K562 (cell line): ENCODE data around the gene PNMA6F. TPM values are rescaled to one million over a fixed set of nuclear protein-coding genes. Genes with fewer than 3 reads are reported as not detected.
"Not testable (repeated sequence)": the region's sequence is repeated elsewhere in the genome, so short reads cannot be mapped to it uniquely, and the experiment has no call there.

ENCODE experiments used
- ATAC-seq: fragments of 200-7000 bp; cut with Tn5 transposase; 3 replicates; pipeline ENCODE4 v1.9.1; 2020; ENCODE audit warnings: moderate library complexity
- BruUV-seq: library from RNA; stranded (reverse); fragments of 400-500 nt; replicated peaks from 2 replicates; lab custom pipeline; 2021; lab: Mats Ljungman, UMichigan
- CTCF ChIA-PET: fragments of 300-600 bp; formaldehyde crosslinking; extraction: SDS; loops from one replicate; lab custom pipeline; 2021; ENCODE audit warnings: low intra/inter-chr PET ratio; lab: Yijun Ruan, JAX
- POLR2A ChIA-PET: fragments of 300-600, 350-650 bp; sonication (Branson Sonifier 250); formaldehyde crosslinking; extraction: SDS; loops from one replicate; lab custom pipeline; 2021; ENCODE audit warnings: antibody characterized with exemption, inconsistent platforms; lab: Yijun Ruan, JAX
- DNase-seq, 4 experiments: peaks; one replicate each; pipeline versions ENCODE4 v3.0.0 to v3.0.0-alpha.2; 2011 to 2018; ENCODE audit warnings: low spot score in 3 of 4, mixed read lengths in 3 of 4; ENCODE audit errors: extremely low read depth in 1 of 4
- FAIRE-seq: peaks from 2 replicates; lab custom pipeline; 2011; peaks lifted over from hg19 to GRCh38; lab: Jason Lieb, UNC
- H2AFZ ChIP-seq: 2 replicates; pipeline ENCODE4 v1.6.0; 2011; ENCODE audit warnings: low read depth, low read length, control low read depth, inconsistent platforms
- H3K27ac ChIP-seq: fragments of 200-600 bp; 3 replicates; pipeline ENCODE4 v1.8.0; 2011; ENCODE audit warnings: low read depth, mild to moderate bottlenecking, control low read depth, inconsistent platforms, low read length, moderate library complexity, mixed read lengths; ENCODE audit errors: extremely low read depth
- H3K27me3 ChIP-seq, 2 experiments: fragments of 300-600 bp in 1 of 2; 2 replicates in 1 of 2; 3 replicates in 1 of 2; pipeline versions ENCODE4 v1.6.0 to v1.8.0; 2011; ENCODE audit warnings: inconsistent platforms in 2 of 2, low read length in 2 of 2, mild to moderate bottlenecking in 1 of 2, mixed read lengths in 1 of 2, moderate library complexity in 1 of 2; ENCODE audit not compliant: control insufficient read depth in 2 of 2, insufficient read depth in 2 of 2
- H3K36me3 ChIP-seq: fragments of 300-600 bp; 3 replicates; pipeline ENCODE4 v1.8.0; 2011; ENCODE audit warnings: mild to moderate bottlenecking, low read length, inconsistent platforms; ENCODE audit not compliant: control insufficient read depth, insufficient read depth
- H3K4me1 ChIP-seq, 2 experiments: fragments of 200-600 bp in 1 of 2; replicated peaks in 1 of 2; 2 replicates in 1 of 2; 3 replicates in 1 of 2; pipeline versions ENCODE4 v1.5.1 to v1.8.0; 2011; ENCODE audit warnings: inconsistent platforms in 2 of 2, low read length in 2 of 2, mild to moderate bottlenecking in 1 of 2, mixed read lengths in 1 of 2, moderate library complexity in 1 of 2; ENCODE audit not compliant: control insufficient read depth in 2 of 2, insufficient read depth in 2 of 2
- H3K4me2 ChIP-seq: 2 replicates; pipeline ENCODE4 v1.6.1; 2011; ENCODE audit warnings: low read length, control low read depth, inconsistent platforms, mixed read lengths; ENCODE audit not compliant: insufficient read depth
- H3K4me3 ChIP-seq: fragments of 200-600 bp; sonication (generic), shearing (Covaris generic); 2 replicates; pipeline ENCODE4 v1.5.1; 2016; ENCODE audit warnings: control low read depth, inconsistent platforms
- H3K79me2 ChIP-seq: fragments of 200-600 bp; 3 replicates; pipeline ENCODE4 v1.8.0; 2011; ENCODE audit warnings: low read length, inconsistent platforms; ENCODE audit not compliant: control insufficient read depth, insufficient read depth
- H3K9ac ChIP-seq, 2 experiments: 2 replicates each; pipeline versions ENCODE4 v1.6.0 to v1.6.1; 2011; ENCODE audit warnings: low read depth in 2 of 2, low read length in 2 of 2, control low read depth in 1 of 2, inconsistent platforms in 1 of 2, mild to moderate bottlenecking in 1 of 2, mixed read lengths in 1 of 2; ENCODE audit not compliant: insufficient read depth in 1 of 2
- H3K9me1 ChIP-seq: one replicate; pipeline ENCODE4 v1.6.0; 2011; ENCODE audit warnings: inconsistent platforms, mild to moderate bottlenecking, low read length, moderate library complexity; ENCODE audit not compliant: control insufficient read depth, insufficient read depth
- H3K9me3 ChIP-seq: replicated peaks from 2 replicates; pipeline ENCODE4 v1.5.1; 2011; ENCODE audit warnings: low read depth, low read length, inconsistent platforms; ENCODE audit not compliant: control insufficient read depth, insufficient read depth
- H4K20me1 ChIP-seq: replicated peaks from 2 replicates; pipeline ENCODE4 v1.6.1; 2011; ENCODE audit warnings: low read length, inconsistent platforms, mixed read lengths; ENCODE audit not compliant: control insufficient read depth, insufficient read depth
- CBFA2T3 ChIP-seq: fragments of 450-650 bp; IDR thresholded peaks from 2 replicates; pipeline ENCODE4 v1.6.1; 2017
- KDM2B ChIP-seq: fragments of 250-450 bp; sonication (Bioruptor Pico); IDR thresholded peaks from 2 replicates; pipeline ENCODE4 v1.8.0; 2021; ENCODE audit warnings: mild to moderate bottlenecking, moderate library complexity
- NR3C1 ChIP-seq: sonication (generic); formaldehyde crosslinking; IDR thresholded peaks from 2 replicates; pipeline ENCODE4 v1.8.1; 2022; ENCODE audit warnings: missing genetic modification reagents
- ZSCAN29 ChIP-seq: fragments of 450-650 bp; IDR thresholded peaks from 2 replicates; pipeline ENCODE4 v1.6.1; 2017
- WGBS: fragments of 100-300 bp; shearing (Covaris generic); methylation state at CpG from one replicate; pipeline ENCODE4 v1.1.6; 2016; ENCODE audit warnings: low coverage, mixed read lengths; ENCODE audit not compliant: insufficient coverage; ENCODE audit errors: missing lambda C conversion rate; 5-methylcytosine and 5-hydroxymethylcytosine counted together
- in situ Hi-C: fragments of 300-500 bp; cut with MboI; formaldehyde crosslinking; loops from 4 replicates; pipeline ENCODE4 v1.15.0; 2018; ENCODE audit warnings: inconsistent platforms, mixed read lengths
- intact Hi-C: fragments of 100-400 bp; cut with micrococcal nuclease; formaldehyde crosslinking; loops from 2 replicates; pipeline ENCODE4 v1.14.2; 2022
- polyA plus RNA-seq, 8 experiments: library from polyadenylated mRNA; depleted of rRNA in 4 of 8; stranded (reverse) in 5 of 8; unstranded in 3 of 8; fragments of >200 nt; fragmentation: Nextera tagmentation in 2 of 8; fragmentation: Illumina TruSeq in 1 of 8; extraction: Ambion mirVana in 2 of 8; extraction: Trizol in 1 of 8; gene quantifications; 2 replicates each; pipeline versions ENCODE4 v1.2.1 to v1.2.3, GENCODE V29; 2011 to 2014; ENCODE audit warnings: inconsistent platforms in 1 of 8, missing spikeins in 1 of 8
- total RNA-seq, 7 experiments: library from RNA; depleted of rRNA in 6 of 7; stranded (reverse); fragments of >200 nt in 6 of 7; fragmentation: Illumina TruSeq in 2 of 7; extraction: Trizol in 2 of 7; gene quantifications; 2 replicates each; pipeline versions ENCODE4 v1.2.1 to v1.2.3, GENCODE V29; 2011 to 2021; ENCODE audit warnings: low replicate concordance in 1 of 7

PNMA6F gene
- total and polyA plus RNA-seq, 9 of the 15 experiments (the other 6 are each of a cell fraction or from before 2014, with no cell fraction given): not detected

DNA sequence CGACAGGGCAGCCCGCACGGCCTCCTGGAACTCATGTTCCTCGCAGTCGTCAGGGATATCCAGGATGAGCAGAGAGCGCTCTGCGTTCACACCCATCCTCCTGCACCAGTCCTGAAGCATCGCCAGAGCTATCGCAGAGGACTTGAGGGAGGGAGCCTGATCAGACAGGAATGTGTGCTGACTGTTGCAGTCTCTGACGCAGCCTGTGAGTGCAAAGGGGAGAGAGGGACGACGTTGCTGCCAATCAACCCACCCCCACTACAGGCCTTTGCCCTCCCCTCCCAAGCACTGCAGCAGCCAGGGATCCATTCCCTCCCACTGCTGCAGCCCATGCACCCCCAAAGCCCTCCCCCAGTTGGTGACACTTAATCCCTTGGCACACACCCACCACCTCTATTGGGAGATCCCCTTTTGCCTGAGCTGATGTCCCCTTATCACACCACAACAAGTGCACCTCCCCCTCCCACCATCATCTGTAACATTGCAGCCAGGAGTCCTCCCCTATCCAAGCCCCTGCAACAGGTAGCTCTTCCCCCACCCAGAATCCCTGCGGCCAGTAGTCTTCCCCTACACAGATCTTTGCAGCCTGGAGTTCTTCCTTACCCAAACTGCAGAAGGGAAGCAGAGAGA, 897 bp downstream of the PNMA6F start (continued):
- no peak for TF ChIP-seq NR3C1
- no peak for TF ChIP-seq ZSCAN29
- TF ChIP-seq KDM2B (CRISPR knock-in tag): no peak
- 0 out of 2 replicates have a peak, but pooled peaks have one; percentile 7 for TF ChIP-seq CBFA2T3

DNA sequence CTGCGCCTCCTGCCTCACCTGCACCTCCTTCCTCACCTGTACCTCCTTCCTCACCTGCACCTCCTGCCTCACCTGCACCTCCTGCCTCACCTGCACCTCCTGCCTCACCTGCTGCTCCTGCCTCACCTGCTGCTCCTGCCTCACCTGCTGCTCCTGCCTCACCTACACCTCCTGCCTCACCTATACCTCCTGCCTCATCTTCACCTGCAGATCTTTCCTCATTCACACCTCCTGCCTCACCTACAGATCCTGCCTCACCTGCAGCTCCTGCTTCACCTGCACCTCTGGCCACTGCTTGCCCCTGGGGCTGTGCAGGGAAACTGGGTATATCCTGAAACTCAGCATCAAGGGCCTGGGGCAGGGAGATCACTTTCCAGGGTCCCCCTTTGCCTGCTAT, 1.5 kb downstream of the PNMA6F start:
- POLR2A ChIA-PET, H3K4me3 ChIP-seq, ATAC-seq, CTCF ChIA-PET, H3K9me3 ChIP-seq, H2AFZ ChIP-seq, FAIRE-seq, in situ Hi-C loops, H3K9me1 ChIP-seq, H3K4me2 ChIP-seq, H4K20me1 ChIP-seq, H3K36me3 ChIP-seq, H3K27me3 ChIP-seq, H3K79me2 ChIP-seq, intact Hi-C loops, BruUV-seq, DNase-seq, H3K9ac ChIP-seq, H3K27ac ChIP-seq: not testable (repeated sequence)
- peaks cover 0 to 11% of the 10 kb centered on the region in 2 experiments; a peak in 2 of 5 replicates for H3K4me1 ChIP-seq
- no CpG with 5 or more reads among the region's 1 CpG for WGBS
